GM12878 (cell line): ENCODE results near the gene VCPKMT. TPM values are rescaled to one million over a fixed set of nuclear protein-coding genes. Genes with fewer than 3 reads are reported as not detected.
A peak's percentile ranks its signal among the peaks of the same experiment; 100 is the strongest.

ENCODE experiments used
- ATAC-seq: fragments of 200-7000 bp; cut with Tn5 transposase; 3 replicates; pipeline ENCODE4 v1.9.1; 2020; ENCODE audit warnings: mild to moderate bottlenecking, moderate library complexity
- BruUV-seq: library from RNA; stranded (reverse); fragments of 400-500 nt; replicated peaks from 2 replicates; lab custom pipeline; 2021; lab: Mats Ljungman, UMichigan
- CTCF ChIA-PET: fragments of 300-600 bp; sonication (Branson Sonifier 250); formaldehyde crosslinking; extraction: SDS; loops from one replicate; lab custom pipeline; 2021; ENCODE audit warnings: inconsistent platforms; lab: Yijun Ruan, JAX
- POLR2A ChIA-PET: fragments of 350-600 bp; formaldehyde crosslinking; extraction: SDS; loops from one replicate; lab custom pipeline; 2021; ENCODE audit warnings: inconsistent platforms; lab: Charles Lee
- RAD21 ChIA-PET: fragments of 300-600 bp; sonication (Branson Sonifier 250); formaldehyde crosslinking; loops from one replicate; lab custom pipeline; 2023; ENCODE audit warnings: antibody characterized with exemption; ENCODE audit not compliant: unreplicated experiment; lab: Charles Lee
- SMC1A ChIA-PET: fragments of 300-600 bp; sonication (Branson Sonifier 250); formaldehyde crosslinking; loops from one replicate; lab custom pipeline; 2023; ENCODE audit not compliant: unreplicated experiment, uncharacterized antibody; lab: Charles Lee
- DNase-seq: peaks from one replicate; pipeline ENCODE4 v3.0.0-alpha.2; 2011; ENCODE audit warnings: low read depth, low spot score
- FAIRE-seq: peaks from 3 replicates; lab custom pipeline; 2011; peaks lifted over from hg19 to GRCh38; lab: Jason Lieb, UNC
- H2AFZ ChIP-seq: 2 replicates; pipeline ENCODE4 v1.6.0; 2011; ENCODE audit warnings: low read depth, low read length, control low read depth; ENCODE audit not compliant: control insufficient read depth
- H3K27ac ChIP-seq: 2 replicates; pipeline ENCODE4 v1.5.1; 2011; ENCODE audit warnings: control low read depth; ENCODE audit not compliant: control insufficient read depth, insufficient read depth
- H3K27me3 ChIP-seq, 2 experiments: replicated peaks in 1 of 2; 2 replicates each; pipeline versions ENCODE4 v1.6.0 to v1.6.1; 2011; ENCODE audit warnings: low read length in 1 of 2; ENCODE audit not compliant: control insufficient read depth in 2 of 2, insufficient read depth in 2 of 2
- H3K36me3 ChIP-seq, 2 experiments: 2 replicates each; pipeline ENCODE4 v1.5.1; 2011; ENCODE audit warnings: low read length in 1 of 2; ENCODE audit not compliant: control insufficient read depth in 2 of 2, insufficient read depth in 2 of 2
- H3K4me1 ChIP-seq: 2 replicates; pipeline ENCODE4 v1.6.1; 2011; ENCODE audit warnings: mild to moderate bottlenecking, low read length, moderate library complexity, mixed read lengths; ENCODE audit not compliant: control insufficient read depth, insufficient read depth
- H3K4me2 ChIP-seq: 2 replicates; pipeline ENCODE4 v1.6.0; 2011; ENCODE audit warnings: control low read depth; ENCODE audit not compliant: control insufficient read depth, insufficient read depth
- H3K4me3 ChIP-seq: fragments of 200-600 bp; sonication (generic); 2 replicates; pipeline ENCODE4 v1.5.1; 2016
- H3K79me2 ChIP-seq: 2 replicates; pipeline ENCODE4 v1.6.0; 2011; ENCODE audit warnings: low read length; ENCODE audit not compliant: control insufficient read depth, insufficient read depth
- H3K9ac ChIP-seq: 2 replicates; pipeline ENCODE4 v1.8.0; 2011; ENCODE audit warnings: low read length, control low read depth, mixed read lengths; ENCODE audit not compliant: control insufficient read depth, insufficient read depth
- H3K9me3 ChIP-seq: replicated peaks from 3 replicates; pipeline ENCODE4 v1.5.1; 2011; ENCODE audit warnings: mild to moderate bottlenecking, low read length; ENCODE audit not compliant: control insufficient read depth, insufficient read depth
- H4K20me1 ChIP-seq: 2 replicates; pipeline ENCODE4 v1.6.0; 2011; ENCODE audit not compliant: control insufficient read depth, insufficient read depth
- BCL11A ChIP-seq: IDR thresholded peaks from 2 replicates; pipeline ENCODE4 v1.6.1; 2011; ENCODE audit warnings: low read depth, low read length
- JUNB ChIP-seq: IDR thresholded peaks from 2 replicates; pipeline ENCODE4 v1.6.1; 2016; ENCODE audit warnings: antibody characterized with exemption, mild to moderate bottlenecking
- MEF2A ChIP-seq: IDR thresholded peaks from 2 replicates; pipeline ENCODE4 v1.6.1; 2011; ENCODE audit warnings: low read depth, mild to moderate bottlenecking, low read length, moderate library complexity; ENCODE audit not compliant: insufficient read depth
- PKNOX1 ChIP-seq: fragments of 450-650 bp; IDR thresholded peaks from 2 replicates; pipeline ENCODE4 v1.6.1; 2016; ENCODE audit warnings: mild to moderate bottlenecking
- POU2F2 ChIP-seq: IDR thresholded peaks from 3 replicates; pipeline ENCODE4 v1.6.1; 2011; ENCODE audit warnings: low read depth, mild to moderate bottlenecking, low read length, borderline replicate concordance
- PRDM15 ChIP-seq: fragments of 450-650 bp; formaldehyde crosslinking; IDR thresholded peaks from 2 replicates; pipeline ENCODE4 v1.4.0; 2020; ENCODE audit warnings: mild to moderate bottlenecking, moderate library complexity
- RAD21 ChIP-seq: IDR thresholded peaks from 2 replicates; pipeline ENCODE4 v1.6.1; 2011; ENCODE audit warnings: mild to moderate bottlenecking, low read depth, low read length, moderate library complexity; ENCODE audit not compliant: insufficient read depth
- SIN3A ChIP-seq: IDR thresholded peaks from 2 replicates; pipeline ENCODE4 v1.6.1; 2012; ENCODE audit warnings: low read depth, low read length, improper control_type of control experiment
- SP1 ChIP-seq: IDR thresholded peaks from one replicate; pipeline ENCODE4 v1.6.1; 2011; ENCODE audit warnings: low read depth, low read length
- TCF7 ChIP-seq: IDR thresholded peaks from 2 replicates; pipeline ENCODE4 v1.6.1; 2014; ENCODE audit warnings: antibody characterized with exemption, borderline replicate concordance
- ZBED1 ChIP-seq: IDR thresholded peaks from 2 replicates; pipeline ENCODE4 v1.6.1; 2016; ENCODE audit warnings: borderline replicate concordance
- WGBS: methylation state at CpG from one replicate; pipeline ENCODE4 v1.1.6; 2016; ENCODE audit warnings: low lambda C conversion rate; ENCODE audit not compliant: insufficient replicate concordance, insufficient coverage; ENCODE audit errors: missing lambda C conversion rate; 5-methylcytosine and 5-hydroxymethylcytosine counted together
- in situ Hi-C: fragments of 300-500 bp; cut with MboI; formaldehyde crosslinking; loops from 9 replicates; pipeline ENCODE4 v1.14.3; 2018; ENCODE audit warnings: mixed read lengths
- intact Hi-C: fragments of 100-400 bp; cut with micrococcal nuclease; formaldehyde crosslinking; loops from one replicate; pipeline ENCODE4 v1.14.2; 2022; ENCODE audit not compliant: unreplicated experiment
- polyA plus RNA-seq, 11 experiments: library from polyadenylated mRNA; depleted of rRNA in 4 of 11; unstranded in 6 of 11; stranded (reverse) in 5 of 11; fragments of >200 nt; fragmentation: Nextera tagmentation in 4 of 11; fragmentation: Illumina TruSeq in 1 of 11; extraction: Ambion mirVana in 4 of 11; extraction: Trizol in 1 of 11; gene quantifications; 1 replicate in 1 of 11; 2 replicates in 10 of 11; pipeline versions ENCODE4 v1.2.1 to v1.2.3, GENCODE V29; 2011 to 2016; ENCODE audit warnings: inconsistent platforms in 2 of 11, missing spikeins in 2 of 11, low read depth in 1 of 11
- total RNA-seq, 4 experiments: library from RNA; depleted of rRNA in 3 of 4; stranded (reverse); fragments of >200 nt in 3 of 4; fragmentation: Illumina TruSeq in 1 of 4; extraction: Trizol in 1 of 4; gene quantifications; 2 replicates each; pipeline versions ENCODE4 v1.2.1 to v1.2.3, GENCODE V29; 2013 to 2021

VCPKMT gene
- total and polyA plus RNA-seq, 10 of the 15 experiments (the other 5 are each of a cell fraction or from before 2014, with no cell fraction given), result 8.5 to 18.4 (median 12.8) TPM

GRCh38 chr14:50061664-50062437 lies 54.5 kb downstream of the VCPKMT start (continued):
- TF ChIP-seq PRDM15 (CRISPR knock-in tag), result no peak

- H3K4me1 ChIP-seq, result peaks cover 53% of the 10 kb centered on the region
- in situ Hi-C loops, result no loop called here
- FAIRE-seq, result no peak
- no peaks in the 10 kb centered on the region for H3K27me3 ChIP-seq
- ChIA-PET POLR2A (interaction anchor here (0.9 to 4.2 kb wide), 16 partner anchors 9 to 198 kb away, joined by 3 to 62 read pairs (median 9); partner anchors contain the start of gene ARF6), CTCF (interaction anchor here (0.9 to 5.6 kb wide), 15 partner anchors 14 to 209 kb away, joined by 3 to 92 read pairs (median 6); partner anchors contain the start of gene NEMF), RAD21 (interaction anchor here (1.1 to 6.1 kb wide), 23 partner anchors 8 to 209 kb away, joined by 3 to 110 read pairs (median 14); partner anchors contain the start of genes ARF6 and NEMF), SMC1A (interaction anchor here (0.7 to 6.7 kb wide), 32 partner anchors 10 to 209 kb away, joined by 3 to 96 read pairs (median 6); partner anchors contain the start of gene NEMF)
- intact Hi-C loops, result loop anchor here (1.0 to 5.0 kb wide), 6 partner anchors 14 to 199 kb away; no protein-coding TSS in a partner anchor
- no peaks in the 10 kb centered on the region; a peak in 1 of 4 replicates for H3K36me3 ChIP-seq
- H3K27ac ChIP-seq, result peak overlapping the region; percentile 98
- DNase-seq, result no peak
- peaks cover 7% of the 10 kb centered on the region for H3K79me2 ChIP-seq
- BruUV-seq, result no TSS peak
- peak; percentile 51 for ATAC-seq
- peak overlapping the region; percentile 86 for H3K4me2 ChIP-seq
- peak overlapping the region; percentile 94 for H3K9ac ChIP-seq
- no peaks in the 10 kb centered on the region for H4K20me1 ChIP-seq
- H3K4me3 ChIP-seq, result 0 out of 2 replicates have a peak overlapping the region, but pooled peaks have one; percentile 25
- H3K9me3 ChIP-seq, result no peaks in the 10 kb centered on the region
- 33% methylated on average over 12 of the region's 12 CpGs for WGBS
- peak overlapping the region; percentile 56 for H2AFZ ChIP-seq
- TF ChIP-seq POU2F2 (0 out of 3 replicates have a peak, but pooled peaks have one; percentile 63), RAD21 (peak; percentile 32; the same call in 1 of the 2 replicates), TCF7 (no peak), SP1 (peak; percentile 43), PKNOX1 (no peak), JUNB (peak; percentile 60), MEF2A (peak; percentile 93), SIN3A (no peak), BCL11A (peak; percentile 57; the same call in 1 of the 2 replicates), ZBED1 (peak; percentile 55)
These were observed 55.3 kb downstream of the VCPKMT start for GRCh38 chr14:50060871-50061663.
